ENCODE measurements around the gene CYRIA. TPM values are rescaled to one million over a fixed set of nuclear protein-coding genes. Genes with fewer than 3 reads are reported as not detected.

The CYRIA gene
- total RNA-seq, 1 experiment from 2014 or later: 4.0 TPM

DNA sequence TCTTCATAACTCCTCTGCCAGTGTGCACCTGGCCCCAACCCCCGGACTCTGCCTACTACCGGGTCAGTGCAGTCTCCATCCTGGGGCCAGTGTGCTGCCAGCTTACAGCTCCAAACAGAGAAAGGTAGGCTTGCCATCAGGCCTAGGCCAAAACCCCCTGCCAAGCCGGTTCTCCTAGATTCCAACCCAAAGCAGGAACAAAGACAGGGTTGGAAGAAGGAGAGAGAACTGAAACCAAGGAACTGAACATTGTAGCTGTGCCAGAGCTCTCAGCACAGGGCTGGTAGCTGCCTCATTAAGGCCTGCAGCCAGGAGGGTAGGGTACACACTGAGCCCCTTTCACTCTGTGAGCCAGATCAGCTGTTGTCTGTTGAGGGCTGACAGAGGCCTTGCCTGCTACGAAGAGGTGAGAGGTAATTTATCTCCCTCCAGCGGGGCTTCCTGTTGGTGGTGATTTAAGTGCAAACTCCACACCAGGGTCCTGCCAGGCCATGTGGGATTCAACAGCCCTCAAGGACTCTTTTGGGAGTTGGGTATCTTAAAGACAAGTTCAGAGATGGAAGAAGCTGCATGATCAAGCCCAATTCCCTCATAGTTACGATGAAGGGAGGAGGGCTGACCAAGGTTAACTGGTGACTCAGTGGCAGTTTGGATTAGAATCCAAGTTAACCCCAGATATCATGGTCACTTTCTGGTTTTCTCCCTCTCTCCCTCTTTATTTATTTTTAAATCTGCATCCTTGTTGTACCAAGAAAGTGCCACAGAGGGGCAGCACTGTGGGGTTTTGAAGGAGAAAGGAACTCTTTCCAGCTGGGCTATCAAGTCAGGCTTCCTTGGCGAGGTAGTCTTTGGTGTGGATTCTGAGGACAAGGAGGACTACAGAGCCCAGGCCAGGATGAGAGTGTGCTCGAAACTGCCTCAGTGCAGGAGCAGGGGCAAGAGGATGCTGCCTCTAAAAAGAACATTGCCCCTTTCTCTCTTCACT is 48.1 kb downstream of the CYRIA start:
- H4K20me1 ChIP-seq (ENCODE audit: insufficient read depth): no peaks in the 10 kb centered on the region
- TF ChIP-seq EZH2 (IDR thresholded peaks at IDR 0.05; ENCODE audit: low read depth) (no peak), CTCF (conservative IDR thresholded peaks at IDR 0.05) (peak; percentile 65)
- peaks cover 73% of the 10 kb centered on the region for H3K4me1 ChIP-seq (replicated peaks; ENCODE audit: insufficient read depth)
- no peak overlapping the region for H3K4me3 ChIP-seq
- H3K79me2 ChIP-seq (ENCODE audit: low read depth): no peaks in the 10 kb centered on the region
- BruUV-seq (replicated peaks): TSS peak; percentile 36
- CTCF ChIA-PET: interaction anchor here (0.8 to 2.1 kb wide), 2 partner anchors 34 to 139 kb away, joined by 3 to 4 read pairs; no protein-coding TSS in a partner anchor
- peaks cover 24% of the 10 kb centered on the region for H3F3A ChIP-seq (ENCODE audit: insufficient read depth, low read depth)
- POLR2A ChIA-PET (ENCODE audit: unreplicated experiment): no interaction called here
- no peaks in the 10 kb centered on the region for H3K27me3 ChIP-seq (ENCODE audit: insufficient read depth, low read depth)
- H3K36me3 ChIP-seq (ENCODE audit: low read depth): no peaks in the 10 kb centered on the region
- peak overlapping the region; percentile 54 for H3K4me2 ChIP-seq
- intact Hi-C loops (cut with micrococcal nuclease; ENCODE audit: unreplicated experiment): loop anchor here (2.0 to 10.0 kb wide), 3 partner anchors 15 to 1055 kb away; no protein-coding TSS in a partner anchor
- no peak overlapping the region for H2AFZ ChIP-seq
- DNase-seq: peak; percentile 74 to 88
- no peaks in the 10 kb centered on the region for H3K9me3 ChIP-seq (ENCODE audit: insufficient read depth, low read depth)
- H3K27ac ChIP-seq: peak overlapping the region; percentile 71
- H3K9me2 ChIP-seq (ENCODE audit: insufficient read depth): no peaks in the 10 kb centered on the region
